Fibroblast of villous mesenchyme (primary cell): ENCODE results near the gene ANO1. TPM values are rescaled to one million over a fixed set of nuclear protein-coding genes. Genes with fewer than 3 reads are reported as not detected.

Source experiments
- DNase-seq: peaks from one replicate; pipeline ENCODE4 v3.0.0-alpha.2; 2010; ENCODE audit warnings: low read depth
- H3K4me3 ChIP-seq: 2 replicates; pipeline ENCODE4 v1.5.1; 2011; ENCODE audit warnings: low read depth, mild to moderate bottlenecking, low read length
- CTCF ChIP-seq: IDR thresholded peaks from 2 replicates; pipeline ENCODE4 v1.5.1; 2012; ENCODE audit warnings: low read depth, mild to moderate bottlenecking, low read length; ENCODE audit not compliant: insufficient read depth
- total RNA-seq: library from RNA; depleted of rRNA; stranded (reverse); fragments of >200 nt; gene quantifications from 2 replicates; pipeline ENCODE4 v1.2.3, GENCODE V29; 2012

Gene ANO1
- total RNA-seq, 1 donor = not detected

- DNase-seq = no peak
- H3K4me3 ChIP-seq = no peak overlapping the region
- no peak for TF ChIP-seq CTCF
These were observed 105.5 kb downstream of the ANO1 start for GRCh38 chr11:70183483-70184176.

- TF ChIP-seq CTCF = no peak
- no peak overlapping the region for H3K4me3 ChIP-seq
- no peak for DNase-seq
These were observed 106.3 kb downstream of the ANO1 start for GRCh38 chr11:70184396-70184795.

- no peak overlapping the region for H3K4me3 ChIP-seq
- no peak for DNase-seq
- TF ChIP-seq CTCF = no peak
These were observed 107.4 kb downstream of the ANO1 start for GRCh38 chr11:70185348-70186055.

- no peak for DNase-seq
- no peak for TF ChIP-seq CTCF
- H3K4me3 ChIP-seq = no peak overlapping the region
These were observed 108.3 kb downstream of the ANO1 start for GRCh38 chr11:70186420-70186819.

- TF ChIP-seq CTCF = no peak
- no peak for DNase-seq
- H3K4me3 ChIP-seq = no peak overlapping the region
These were observed 108.8 kb downstream of the ANO1 start for GRCh38 chr11:70186936-70187335.

GRCh38 chr11:70187771-70188170, 109.7 kb downstream of the ANO1 start:
- no peak overlapping the region for H3K4me3 ChIP-seq
- no peak for DNase-seq
- TF ChIP-seq CTCF = no peak
